ENCODE measurements around the gene CTRB1.

CTRB1 gene

DNA sequence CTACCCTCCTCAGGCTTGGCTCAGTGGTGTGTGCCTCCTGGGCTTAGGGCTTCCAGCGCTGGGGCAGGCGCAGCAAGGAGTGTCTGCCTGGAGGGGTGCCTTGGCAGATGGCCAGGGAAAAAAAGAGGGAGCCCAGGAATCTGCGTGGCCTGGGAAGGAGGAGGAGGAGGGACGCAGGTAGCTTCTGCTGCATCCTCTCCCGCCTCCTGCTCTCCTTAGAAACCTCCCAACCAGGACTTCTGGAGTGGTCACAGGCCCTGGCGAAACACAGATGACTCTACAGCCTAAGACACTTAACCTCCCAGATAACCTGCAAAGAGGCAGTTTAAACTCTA, 40.0 kb downstream of the CTRB1 start:
- TF ChIP-seq ZFX (IDR thresholded peaks at IDR 0.05; ENCODE audit: borderline replicate concordance), result no peak
- TF ChIP-seq, protein P1, sequence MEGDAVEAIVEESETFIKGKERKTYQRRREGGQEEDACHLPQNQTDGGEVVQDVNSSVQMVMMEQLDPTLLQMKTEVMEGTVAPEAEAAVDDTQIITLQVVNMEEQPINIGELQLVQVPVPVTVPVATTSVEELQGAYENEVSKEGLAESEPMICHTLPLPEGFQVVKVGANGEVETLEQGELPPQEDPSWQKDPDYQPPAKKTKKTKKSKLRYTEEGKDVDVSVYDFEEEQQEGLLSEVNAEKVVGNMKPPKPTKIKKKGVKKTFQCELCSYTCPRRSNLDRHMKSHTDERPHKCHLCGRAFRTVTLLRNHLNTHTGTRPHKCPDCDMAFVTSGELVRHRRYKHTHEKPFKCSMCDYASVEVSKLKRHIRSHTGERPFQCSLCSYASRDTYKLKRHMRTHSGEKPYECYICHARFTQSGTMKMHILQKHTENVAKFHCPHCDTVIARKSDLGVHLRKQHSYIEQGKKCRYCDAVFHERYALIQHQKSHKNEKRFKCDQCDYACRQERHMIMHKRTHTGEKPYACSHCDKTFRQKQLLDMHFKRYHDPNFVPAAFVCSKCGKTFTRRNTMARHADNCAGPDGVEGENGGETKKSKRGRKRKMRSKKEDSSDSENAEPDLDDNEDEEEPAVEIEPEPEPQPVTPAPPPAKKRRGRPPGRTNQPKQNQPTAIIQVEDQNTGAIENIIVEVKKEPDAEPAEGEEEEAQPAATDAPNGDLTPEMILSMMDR (IDR thresholded peaks at IDR 0.05), result no peak
- no peak overlapping the region for H3K27ac ChIP-seq

- no peak for TF ChIP-seq ZFX (IDR thresholded peaks at IDR 0.05; ENCODE audit: borderline replicate concordance)
- TF ChIP-seq, protein P1 (IDR thresholded peaks at IDR 0.05), result no peak
- no peak overlapping the region for H3K27ac ChIP-seq
Measured at GRCh38 chr16:75260851-75261589, 42.2 kb downstream of the CTRB1 start.

DNA sequence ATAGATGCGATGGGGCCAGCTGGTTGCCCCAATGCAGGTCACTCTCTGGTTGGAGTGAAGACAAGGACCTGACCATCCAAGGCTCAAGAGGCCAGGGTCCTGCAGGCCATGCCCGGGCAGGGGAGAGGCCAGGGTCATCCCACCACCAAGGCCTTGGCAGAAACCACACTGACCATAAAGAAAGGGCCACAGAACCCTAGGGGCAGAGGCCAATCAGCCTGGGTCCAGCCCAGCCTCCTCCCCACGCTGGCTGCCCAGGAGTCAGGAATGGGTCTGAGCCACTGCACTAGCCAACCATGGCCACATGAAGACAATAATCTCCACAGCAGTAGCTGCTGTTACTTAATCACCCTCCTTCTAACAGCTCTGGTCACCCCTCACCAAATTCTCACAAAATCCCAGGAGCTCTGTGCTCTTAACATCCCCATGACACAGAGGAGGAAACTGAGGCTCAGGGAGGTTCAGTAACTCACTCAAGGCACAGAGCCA, 42.8 kb downstream of the CTRB1 start:
- no peak for TF ChIP-seq ZFX (IDR thresholded peaks at IDR 0.05; ENCODE audit: borderline replicate concordance)
- TF ChIP-seq, protein P1 (IDR thresholded peaks at IDR 0.05), result no peak
- H3K27ac ChIP-seq, result no peak overlapping the region

- TF ChIP-seq, protein P1 (IDR thresholded peaks at IDR 0.05), result no peak
- no peak for TF ChIP-seq ZFX (IDR thresholded peaks at IDR 0.05; ENCODE audit: borderline replicate concordance)
- no peak overlapping the region for H3K27ac ChIP-seq
Measured at GRCh38 chr16:75262104-75262799, 43.5 kb downstream of the CTRB1 start.

GRCh38 chr16:75262800-75263127, 44.0 kb downstream of the CTRB1 start:
- H3K27ac ChIP-seq, result no peak overlapping the region
- no peak for TF ChIP-seq ZFX (IDR thresholded peaks at IDR 0.05; ENCODE audit: borderline replicate concordance)
- TF ChIP-seq, protein P1 (IDR thresholded peaks at IDR 0.05), result no peak

GRCh38 chr16:75263291-75263962, 44.6 kb downstream of the CTRB1 start:
- H3K27ac ChIP-seq, result no peak overlapping the region
- TF ChIP-seq, protein P1 (IDR thresholded peaks at IDR 0.05), result no peak
- no peak for TF ChIP-seq ZFX (IDR thresholded peaks at IDR 0.05; ENCODE audit: borderline replicate concordance)
